ENCODE data around the gene IL4I1. TPM values are rescaled to one million over a fixed set of nuclear protein-coding genes. Genes with fewer than 3 reads are reported as not detected.
A peak's percentile ranks its signal among the peaks of the same experiment; 100 is the strongest.

The IL4I1 gene
- total RNA-seq, 4 donors from 2014 or later, result 0.63 to 3.0 (median 1.7) TPM; not detected in 1

DNA sequence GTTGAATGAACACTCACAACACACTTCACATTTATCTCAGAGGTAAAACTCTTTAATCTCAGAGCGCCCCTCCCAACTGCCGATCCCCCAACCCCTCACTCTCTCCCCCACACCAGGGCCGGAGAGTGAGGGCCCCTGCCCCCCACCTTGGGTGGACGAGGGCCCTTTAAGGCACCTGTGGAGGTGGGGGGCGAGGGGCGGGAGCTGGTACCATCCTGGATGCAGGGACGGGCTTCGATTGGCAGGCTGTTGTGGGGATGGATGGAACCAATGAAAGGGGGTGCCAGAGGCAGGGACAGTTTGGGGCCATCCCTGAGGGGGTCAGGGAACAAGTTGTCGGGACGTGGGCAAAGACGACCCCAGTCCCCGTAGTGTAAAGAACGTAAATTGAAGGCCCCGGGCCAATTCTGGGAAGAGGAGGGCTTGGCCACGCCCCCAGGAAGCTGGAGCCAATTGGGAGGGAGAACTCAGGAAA is 27.6 kb downstream of the IL4I1 start:
- TF ChIP-seq, protein P1, sequence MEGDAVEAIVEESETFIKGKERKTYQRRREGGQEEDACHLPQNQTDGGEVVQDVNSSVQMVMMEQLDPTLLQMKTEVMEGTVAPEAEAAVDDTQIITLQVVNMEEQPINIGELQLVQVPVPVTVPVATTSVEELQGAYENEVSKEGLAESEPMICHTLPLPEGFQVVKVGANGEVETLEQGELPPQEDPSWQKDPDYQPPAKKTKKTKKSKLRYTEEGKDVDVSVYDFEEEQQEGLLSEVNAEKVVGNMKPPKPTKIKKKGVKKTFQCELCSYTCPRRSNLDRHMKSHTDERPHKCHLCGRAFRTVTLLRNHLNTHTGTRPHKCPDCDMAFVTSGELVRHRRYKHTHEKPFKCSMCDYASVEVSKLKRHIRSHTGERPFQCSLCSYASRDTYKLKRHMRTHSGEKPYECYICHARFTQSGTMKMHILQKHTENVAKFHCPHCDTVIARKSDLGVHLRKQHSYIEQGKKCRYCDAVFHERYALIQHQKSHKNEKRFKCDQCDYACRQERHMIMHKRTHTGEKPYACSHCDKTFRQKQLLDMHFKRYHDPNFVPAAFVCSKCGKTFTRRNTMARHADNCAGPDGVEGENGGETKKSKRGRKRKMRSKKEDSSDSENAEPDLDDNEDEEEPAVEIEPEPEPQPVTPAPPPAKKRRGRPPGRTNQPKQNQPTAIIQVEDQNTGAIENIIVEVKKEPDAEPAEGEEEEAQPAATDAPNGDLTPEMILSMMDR (IDR thresholded peaks at IDR 0.05), result no peak
- peak in 1 of 2 donors; percentile 36 for TF ChIP-seq POLR2A (IDR thresholded peaks at IDR 0.05)
- no peak for TF ChIP-seq EP300 (IDR thresholded peaks at IDR 0.05)
- peaks cover 0 to 37% (median 0%) of the 10 kb centered on the region in 3 donors for H3K36me3 ChIP-seq
- 2 to 4% methylated on average over 15 of the region's 15 CpGs for WGBS, 2 donors
- H3K27me3 ChIP-seq, result no peaks in the 10 kb centered on the region
- H3K4me3 ChIP-seq, result peak overlapping the region; percentile 39 to 68 (median 54)
- H3K4me1 ChIP-seq, result peaks cover 0 to 79% (median 36%) of the 10 kb centered on the region in 4 donors
- H3K27ac ChIP-seq, result peak overlapping the region; percentile 83 to 97 (median 90)
- no peak for DNase-seq (ENCODE audit: low spot score in 2 of 2)
- no peaks in the 10 kb centered on the region for H3K9me3 ChIP-seq

DNA sequence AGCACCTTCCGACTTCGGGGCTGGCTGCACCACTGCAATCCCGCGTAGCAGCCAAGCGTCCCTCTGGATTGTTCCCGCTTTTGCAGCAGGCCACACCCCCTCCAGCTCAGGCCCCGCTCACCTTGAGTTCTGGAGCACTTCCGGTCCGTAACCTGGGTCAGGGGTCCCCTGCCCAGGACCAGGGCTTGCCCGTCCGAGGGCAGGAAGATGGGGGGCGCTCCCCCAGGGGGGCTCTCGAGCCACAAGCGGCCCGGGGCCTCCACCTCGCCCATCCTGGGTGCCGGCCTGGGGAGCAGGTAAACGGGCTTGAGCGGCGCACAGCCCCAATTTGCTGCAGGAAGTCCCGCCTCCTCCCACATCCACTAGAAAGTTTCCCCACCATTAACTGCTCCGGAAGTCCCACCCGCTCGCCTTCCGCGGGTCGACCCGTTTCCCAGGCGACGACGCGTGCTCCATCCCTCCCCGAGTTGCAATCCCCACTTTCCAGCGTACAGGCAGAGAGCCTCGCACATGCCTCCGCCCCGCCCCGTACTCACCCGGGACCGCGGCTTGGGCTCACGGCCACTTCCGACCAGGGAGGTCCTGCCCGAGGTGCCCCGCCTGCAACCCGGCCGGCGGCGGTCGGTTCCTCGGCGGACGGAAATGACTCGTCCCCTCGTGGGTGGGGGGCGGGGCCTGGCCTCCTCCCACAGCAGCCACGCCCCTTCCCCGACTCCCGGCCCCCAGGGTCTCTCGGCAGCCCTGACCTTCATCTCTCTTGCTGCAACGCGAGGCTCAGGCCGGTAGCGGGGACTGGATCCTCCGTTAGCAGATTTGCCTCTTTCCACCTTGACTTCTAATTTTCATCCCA is 29.5 kb downstream of the IL4I1 start, which contains the start of gene PNKP:
Gene PNKP, minus strand, starts transcription at position 644 of the 850 bp plus-strand sequence. Its CDS starts 372 bp downstream, at position 272.
- H3K27me3 ChIP-seq, result no peaks in the 10 kb centered on the region
- H3K9me3 ChIP-seq, result no peaks in the 10 kb centered on the region
- TF ChIP-seq POLR2A (IDR thresholded peaks at IDR 0.05), result peak in 1 of 2 donors; percentile 61
- TF ChIP-seq, protein P1 (IDR thresholded peaks at IDR 0.05), result peak in 1 of 5 experiments; percentile 30
- TF ChIP-seq EP300 (IDR thresholded peaks at IDR 0.05), result peak; percentile 94 to 95
- H3K27ac ChIP-seq, result peak within 1 kb of the TSS; percentile 87 to 97 (median 90)
- 0% methylated on average over 34 to 49 of the region's 65 CpGs for WGBS, 2 donors
- peak within 1 kb of the TSS; percentile 68 to 90 (median 74) for H3K4me3 ChIP-seq
- peak; percentile 82 to 88 for DNase-seq (ENCODE audit: low spot score in 2 of 2)
- H3K36me3 ChIP-seq, result peaks cover 0 to 40% (median 0%) of the 10 kb centered on the region in 3 donors
- peaks cover 0 to 76% (median 36%) of the 10 kb centered on the region in 4 donors for H3K4me1 ChIP-seq

DNA sequence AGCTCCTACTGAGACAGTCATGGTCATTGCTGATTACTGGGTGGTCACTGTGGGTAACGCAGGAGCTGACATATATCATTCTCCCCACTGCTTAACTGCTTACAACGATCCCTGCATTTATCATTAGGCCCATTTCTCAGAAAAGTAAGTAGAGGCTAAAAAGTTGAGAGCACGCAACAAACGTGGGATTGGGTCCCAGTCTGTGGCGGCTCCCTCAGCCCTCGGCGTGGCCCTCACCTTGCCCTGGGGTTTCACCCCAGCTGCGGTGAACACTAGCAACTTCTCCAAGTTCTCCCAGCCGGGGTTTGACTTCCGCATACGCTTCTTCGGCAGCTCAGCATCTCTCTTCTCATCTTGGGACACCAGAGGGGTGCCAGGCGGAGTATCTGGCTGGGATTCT is 31.8 kb downstream of the IL4I1 start:
- peaks cover 0 to 80% (median 35%) of the 10 kb centered on the region in 4 donors for H3K4me1 ChIP-seq
- WGBS, 2 donors, result 83 to 89% methylated on average over 13 of the region's 13 CpGs
- H3K9me3 ChIP-seq, result no peaks in the 10 kb centered on the region
- H3K27me3 ChIP-seq, result no peaks in the 10 kb centered on the region
- DNase-seq (ENCODE audit: low spot score in 2 of 2), result no peak
- peaks cover 0 to 48% (median 0%) of the 10 kb centered on the region in 3 donors for H3K36me3 ChIP-seq
- peak overlapping the region in 2 of 4 donors; percentile 51 to 97 for H3K27ac ChIP-seq
- peak overlapping the region in 1 of 4 donors; percentile 11 for H3K4me3 ChIP-seq
- TF ChIP-seq EP300 (IDR thresholded peaks at IDR 0.05) (no peak), POLR2A (IDR thresholded peaks at IDR 0.05) (no peak)
- TF ChIP-seq, protein P1 (IDR thresholded peaks at IDR 0.05), result no peak

DNA sequence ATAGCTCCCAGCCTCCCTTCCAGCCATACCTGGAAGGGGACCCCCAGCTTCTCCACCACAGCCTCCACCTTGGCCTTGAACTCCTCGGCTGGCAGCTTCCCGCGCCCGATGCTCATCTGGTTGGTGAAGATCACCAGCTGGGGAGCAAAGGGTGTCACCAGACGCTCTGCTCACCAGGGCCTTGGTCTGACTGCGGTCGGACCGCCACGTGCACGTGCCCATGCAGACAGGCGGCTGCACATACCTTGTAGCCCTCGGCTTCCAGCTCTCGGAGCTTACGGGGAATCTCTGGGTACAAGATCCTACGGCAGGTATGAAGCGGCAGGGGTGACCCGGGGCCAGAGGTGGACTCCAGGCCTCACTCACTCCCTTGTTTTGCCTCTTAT is 32.8 kb downstream of the IL4I1 start:
- 89 to 94% methylated on average over 15 of the region's 17 CpGs for WGBS, 2 donors
- peaks cover 0 to 56% (median 0%) of the 10 kb centered on the region in 3 donors for H3K36me3 ChIP-seq
- H3K9me3 ChIP-seq, result no peaks in the 10 kb centered on the region
- no peaks in the 10 kb centered on the region for H3K27me3 ChIP-seq
- TF ChIP-seq POLR2A (IDR thresholded peaks at IDR 0.05) (no peak), EP300 (IDR thresholded peaks at IDR 0.05) (no peak)
- TF ChIP-seq, protein P1 (IDR thresholded peaks at IDR 0.05), result no peak
- no peak overlapping the region for H3K4me3 ChIP-seq
- DNase-seq (ENCODE audit: low spot score in 2 of 2), result no peak
- peaks cover 0 to 84% (median 35%) of the 10 kb centered on the region in 4 donors for H3K4me1 ChIP-seq
- no peak overlapping the region for H3K27ac ChIP-seq
